Activated B cell treated with CpG ODN at 0.5 μM for 24 hours (primary cell): ENCODE data around the gene FAM171A2. TPM values are rescaled to one million over a fixed set of nuclear protein-coding genes. Genes with fewer than 3 reads are reported as not detected.

Experiments
- ATAC-seq: fragments of 200-7000 bp; cut with Tn5 transposase; one replicate; pipeline ENCODE4 v1.10.0; 2021; ENCODE audit warnings: low read depth, mild to moderate bottlenecking, moderate library complexity
- CTCF ChIA-PET: fragments of 350-600 bp; sonication (Branson Sonifier 250); formaldehyde crosslinking; loops from one replicate; lab custom pipeline; 2021; ENCODE audit warnings: antibody characterized with exemption; lab: Charles Lee
- POLR2A ChIA-PET: fragments of 350-600 bp; sonication (Branson Sonifier 250); formaldehyde crosslinking; loops from one replicate; lab custom pipeline; 2021; ENCODE audit warnings: antibody characterized with exemption; lab: Charles Lee
- DNase-seq: peaks from one replicate; pipeline ENCODE4 v3.0.0; 2022
- H3K27ac Mint-ChIP-seq: one replicate; pipeline ENCODE4 v1.8.0; 2020; ENCODE audit warnings: mixed read lengths
- H3K27me3 Mint-ChIP-seq: one replicate; pipeline ENCODE4 v1.8.0; 2021; ENCODE audit warnings: mixed read lengths
- H3K36me3 Mint-ChIP-seq: one replicate; pipeline ENCODE4 v1.8.0; 2021; ENCODE audit warnings: low read depth, mixed read lengths
- H3K4me1 Mint-ChIP-seq: one replicate; pipeline ENCODE4 v1.8.0; 2021; ENCODE audit warnings: mixed read lengths
- H3K4me3 Mint-ChIP-seq: one replicate; pipeline ENCODE4 v1.8.0; 2020; ENCODE audit warnings: mild to moderate bottlenecking, mixed read lengths
- H3K9me3 Mint-ChIP-seq: one replicate; pipeline ENCODE4 v1.8.0; 2020; ENCODE audit warnings: mixed read lengths
- intact Hi-C: fragments of 100-400 bp; cut with micrococcal nuclease; formaldehyde crosslinking; loops from one replicate; pipeline ENCODE4 v1.15.1; 2024
- total RNA-seq: library from RNA; stranded (reverse); gene quantifications from 2 replicates; pipeline ENCODE4 v1.2.3, GENCODE V29; 2022
- TF ChIP-seq, protein P1 (sequence below): fragments of 200-600 bp; IDR thresholded peaks from one replicate; pipeline ENCODE4 v1.8.0; 2022; ENCODE audit warnings: antibody characterized with exemption, mild to moderate bottlenecking

FAM171A2 gene
- total RNA-seq, 1 donor from 2014 or later = 0.75 TPM

- TF ChIP-seq, protein P1, sequence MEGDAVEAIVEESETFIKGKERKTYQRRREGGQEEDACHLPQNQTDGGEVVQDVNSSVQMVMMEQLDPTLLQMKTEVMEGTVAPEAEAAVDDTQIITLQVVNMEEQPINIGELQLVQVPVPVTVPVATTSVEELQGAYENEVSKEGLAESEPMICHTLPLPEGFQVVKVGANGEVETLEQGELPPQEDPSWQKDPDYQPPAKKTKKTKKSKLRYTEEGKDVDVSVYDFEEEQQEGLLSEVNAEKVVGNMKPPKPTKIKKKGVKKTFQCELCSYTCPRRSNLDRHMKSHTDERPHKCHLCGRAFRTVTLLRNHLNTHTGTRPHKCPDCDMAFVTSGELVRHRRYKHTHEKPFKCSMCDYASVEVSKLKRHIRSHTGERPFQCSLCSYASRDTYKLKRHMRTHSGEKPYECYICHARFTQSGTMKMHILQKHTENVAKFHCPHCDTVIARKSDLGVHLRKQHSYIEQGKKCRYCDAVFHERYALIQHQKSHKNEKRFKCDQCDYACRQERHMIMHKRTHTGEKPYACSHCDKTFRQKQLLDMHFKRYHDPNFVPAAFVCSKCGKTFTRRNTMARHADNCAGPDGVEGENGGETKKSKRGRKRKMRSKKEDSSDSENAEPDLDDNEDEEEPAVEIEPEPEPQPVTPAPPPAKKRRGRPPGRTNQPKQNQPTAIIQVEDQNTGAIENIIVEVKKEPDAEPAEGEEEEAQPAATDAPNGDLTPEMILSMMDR = no peak
- peaks cover 14% of the 10 kb centered on the region for H3K4me1 Mint-ChIP-seq
- ATAC-seq = no peak
- ChIA-PET POLR2A (no interaction called here), CTCF (interaction anchor here (0.9 kb wide), 1 partner anchor 139 kb away, joined by 3 read pairs; no protein-coding TSS in a partner anchor)
- no peak overlapping the region for H3K27ac Mint-ChIP-seq
- intact Hi-C loops = no loop called here
- H3K27me3 Mint-ChIP-seq = peaks cover 25% of the 10 kb centered on the region
- H3K36me3 Mint-ChIP-seq = no peaks in the 10 kb centered on the region
- H3K4me3 Mint-ChIP-seq = no peak overlapping the region
- H3K9me3 Mint-ChIP-seq = no peaks in the 10 kb centered on the region
- no peak for DNase-seq
These were observed 20.2 kb upstream of the FAM171A2 start for GRCh38 chr17:44383861-44384260.

- ChIA-PET CTCF (interaction anchor here (0.9 kb wide), 1 partner anchor 140 kb away, joined by 3 read pairs; no protein-coding TSS in a partner anchor), POLR2A (no interaction called here)
- H3K27me3 Mint-ChIP-seq = peaks cover 24% of the 10 kb centered on the region
- ATAC-seq (no peak), DNase-seq (no peak)
- H3K27ac Mint-ChIP-seq = no peak overlapping the region
- intact Hi-C loops = no loop called here
- TF ChIP-seq, protein P1 = no peak
- H3K36me3 Mint-ChIP-seq = no peaks in the 10 kb centered on the region
- H3K4me3 Mint-ChIP-seq = no peak overlapping the region
- no peaks in the 10 kb centered on the region for H3K9me3 Mint-ChIP-seq
- H3K4me1 Mint-ChIP-seq = peaks cover 14% of the 10 kb centered on the region
These were observed 19.7 kb upstream of the FAM171A2 start for GRCh38 chr17:44383363-44383762.

DNA sequence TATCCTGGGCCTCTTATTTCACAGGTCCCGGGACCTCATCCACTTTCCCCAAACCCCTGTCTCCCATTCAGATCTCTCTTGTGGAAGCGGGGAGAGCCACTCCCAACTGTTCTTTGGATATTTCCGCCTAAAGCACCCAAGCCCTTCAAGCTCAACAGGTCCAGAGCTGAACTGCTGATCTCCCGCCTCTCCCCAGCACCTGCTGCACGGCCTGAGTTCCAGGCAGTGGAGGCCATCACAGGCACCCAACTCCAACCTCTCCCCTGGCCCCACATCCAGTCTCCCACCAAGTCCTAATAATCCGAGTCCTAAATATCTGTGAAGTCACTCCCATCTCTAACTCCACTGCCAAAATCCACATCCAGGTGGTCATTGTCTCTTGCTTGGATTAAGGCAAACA, 19.3 kb upstream of the FAM171A2 start:
- Mint-ChIP-seq H3K27ac (no peak overlapping the region), H3K27me3 (peaks cover 23% of the 10 kb centered on the region), H3K4me1 (peaks cover 14% of the 10 kb centered on the region), H3K4me3 (no peak overlapping the region), H3K36me3 (no peaks in the 10 kb centered on the region), H3K9me3 (no peaks in the 10 kb centered on the region)
- DNase-seq (no peak), ATAC-seq (no peak)
- CTCF ChIA-PET = no interaction called here
- intact Hi-C loops = no loop called here
- POLR2A ChIA-PET = no interaction called here
- TF ChIP-seq, protein P1 = no peak

DNA sequence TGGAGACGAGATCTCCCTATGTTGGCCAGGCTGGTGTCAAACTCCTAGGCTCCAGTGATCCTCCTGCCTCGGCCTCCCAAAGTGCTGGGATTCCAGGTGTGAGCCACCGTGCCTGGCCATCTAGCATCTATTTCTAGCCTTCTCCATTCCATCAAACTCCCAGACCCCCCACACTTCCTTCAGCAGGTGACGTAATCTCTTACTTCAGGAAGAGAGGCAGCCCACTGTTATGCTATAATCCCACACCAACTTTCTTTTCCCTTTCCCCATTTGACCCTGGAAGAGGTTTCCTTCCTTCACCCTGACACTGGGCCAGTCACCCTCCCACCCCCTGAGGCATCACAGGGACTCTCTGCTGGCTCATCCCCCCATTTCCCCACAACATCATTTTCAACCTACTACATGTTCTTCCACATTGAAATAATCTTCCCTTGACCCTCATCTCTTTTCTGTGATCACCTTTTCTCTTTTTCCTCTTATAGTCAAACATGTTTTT, 18.2 kb upstream of the FAM171A2 start:
- Mint-ChIP-seq H3K27ac (no peak overlapping the region), H3K9me3 (no peaks in the 10 kb centered on the region), H3K27me3 (peaks cover 24% of the 10 kb centered on the region), H3K4me3 (no peak overlapping the region), H3K36me3 (no peaks in the 10 kb centered on the region), H3K4me1 (peaks cover 14% of the 10 kb centered on the region)
- POLR2A ChIA-PET = no interaction called here
- TF ChIP-seq, protein P1 = no peak
- intact Hi-C loops = no loop called here
- DNase-seq = no peak
- ATAC-seq = no peak
- CTCF ChIA-PET = no interaction called here

- Mint-ChIP-seq H3K27ac (no peak overlapping the region), H3K4me3 (no peak overlapping the region), H3K9me3 (no peaks in the 10 kb centered on the region), H3K27me3 (peaks cover 27% of the 10 kb centered on the region), H3K36me3 (no peaks in the 10 kb centered on the region), H3K4me1 (peaks cover 7% of the 10 kb centered on the region)
- intact Hi-C loops = no loop called here
- DNase-seq (no peak), ATAC-seq (no peak)
- ChIA-PET CTCF (interaction anchor here (1.5 kb wide), 1 partner anchor 18 kb away, joined by 3 read pairs; no protein-coding TSS in a partner anchor), POLR2A (no interaction called here)
- TF ChIP-seq, protein P1 = no peak
These were observed 17.1 kb upstream of the FAM171A2 start for GRCh38 chr17:44380767-44381166.
